Endodermal cell (in vitro differentiated cells): ENCODE results near the gene LAMP1. TPM values are rescaled to one million over a fixed set of nuclear protein-coding genes. Genes with fewer than 3 reads are reported as not detected.

ENCODE experiments used
- DNase-seq: peaks from one replicate; pipeline ENCODE4 v3.0.0-alpha.2; 2017
- H3K27ac ChIP-seq: 2 replicates; pipeline ENCODE4 v1.5.1; 2013; ENCODE audit warnings: mild to moderate bottlenecking, low read depth, low read length, moderate library complexity
- H3K27me3 ChIP-seq: 2 replicates; pipeline ENCODE4 v1.6.1; 2013; ENCODE audit warnings: mild to moderate bottlenecking, low read length, moderate library complexity; ENCODE audit not compliant: insufficient read depth, control insufficient read depth, poor library complexity, severe bottlenecking
- H3K36me3 ChIP-seq: 2 replicates; pipeline ENCODE4 v1.7.0; 2013; ENCODE audit warnings: mild to moderate bottlenecking, low read length, moderate library complexity; ENCODE audit not compliant: control insufficient read depth, insufficient read depth
- H3K4me1 ChIP-seq: one replicate; pipeline ENCODE4 v1.7.0; 2013; ENCODE audit warnings: low read length; ENCODE audit not compliant: control insufficient read depth, insufficient read depth
- H3K4me3 ChIP-seq: 2 replicates; pipeline ENCODE4 v1.5.1; 2013; ENCODE audit warnings: mild to moderate bottlenecking, low read length, moderate library complexity
- H3K9ac ChIP-seq: 2 replicates; pipeline ENCODE4 v1.6.1; 2013; ENCODE audit warnings: mild to moderate bottlenecking, low read length, moderate library complexity; ENCODE audit not compliant: poor library complexity, severe bottlenecking; ENCODE audit errors: extremely low read depth
- H3K9me3 ChIP-seq: 2 replicates; pipeline ENCODE4 v1.6.1; 2013; ENCODE audit warnings: mild to moderate bottlenecking, low read length, moderate library complexity; ENCODE audit not compliant: control insufficient read depth
- H3K27ac Mint-ChIP-seq: 2 replicates; pipeline ENCODE4 v1.8.0; 2020; ENCODE audit warnings: mixed read lengths
- H3K27me3 Mint-ChIP-seq: 2 replicates; pipeline ENCODE4 v1.8.0; 2021; ENCODE audit warnings: mild to moderate bottlenecking, mixed read lengths; ENCODE audit not compliant: insufficient read depth
- H3K36me3 Mint-ChIP-seq: 2 replicates; pipeline ENCODE4 v1.8.0; 2020; ENCODE audit warnings: low read depth, mixed read lengths
- H3K4me1 Mint-ChIP-seq: 2 replicates; pipeline ENCODE4 v1.8.0; 2020; ENCODE audit warnings: mixed read lengths
- H3K4me3 Mint-ChIP-seq: 2 replicates; pipeline ENCODE4 v1.8.0; 2020; ENCODE audit warnings: mild to moderate bottlenecking, moderate library complexity, mixed read lengths
- H3K9me3 Mint-ChIP-seq: 2 replicates; pipeline ENCODE4 v1.8.0; 2020; ENCODE audit warnings: mild to moderate bottlenecking, mixed read lengths
- CTCF ChIP-seq: fragments of 200-600 bp; sonication (generic); conservative IDR thresholded peaks from 2 replicates; pipeline ENCODE4 v1.5.0; 2021; ENCODE audit warnings: antibody characterized with exemption, mild to moderate bottlenecking
- WGBS, 2 experiments: methylation state at CpG; one replicate each; pipeline versions ENCODE4 v1.1.5 to v1.1.7; 2013; ENCODE audit warnings: missing lambda C conversion rate in 2 of 2, mixed read lengths in 1 of 2; ENCODE audit not compliant: insufficient coverage in 1 of 2, insufficient read length in 1 of 2; 5-methylcytosine and 5-hydroxymethylcytosine counted together
- total RNA-seq, 2 donors: library from RNA; stranded (reverse); fragmentation: NEBNext Ultra II Directional in 1 of 2; extraction: Animal tissue kit (Norgen Biotek cat#: 25700) in 1 of 2; gene quantifications; 2 replicates in 1 of 2; 3 replicates in 1 of 2; pipeline ENCODE4 v1.2.1, GENCODE V29; 2021

LAMP1 gene
- total RNA-seq, 2 donors from 2014 or later: 153 to 160 TPM

- Mint-ChIP-seq H3K4me1 (no peaks in the 10 kb centered on the region), H3K27me3 (no peaks in the 10 kb centered on the region), H3K9me3 (no peaks in the 10 kb centered on the region), H3K27ac (no peak overlapping the region), H3K4me3 (no peak overlapping the region), H3K36me3 (peaks cover 58% of the 10 kb centered on the region)
- H3K9ac ChIP-seq: no peak overlapping the region
- no peak overlapping the region for H3K4me3 ChIP-seq
- WGBS, 2 experiments: 95 to 97% methylated on average over 18 to 19 of the region's 19 CpGs
- no peaks in the 10 kb centered on the region for H3K4me1 ChIP-seq
- no peak overlapping the region for H3K27ac ChIP-seq
- peaks cover 72% of the 10 kb centered on the region for H3K36me3 ChIP-seq
- TF ChIP-seq CTCF: no peak
- H3K9me3 ChIP-seq: no peaks in the 10 kb centered on the region
- H3K27me3 ChIP-seq: no peaks in the 10 kb centered on the region
- no peak for DNase-seq
These were observed 23.3 kb downstream of the LAMP1 start for GRCh38 chr13:113320226-113320875.

- Histone ChIP-seq H3K9ac (no peak overlapping the region), H3K4me3 (no peak overlapping the region), H3K36me3 (peaks cover 72% of the 10 kb centered on the region), H3K27me3 (no peaks in the 10 kb centered on the region), H3K27ac (no peak overlapping the region), H3K9me3 (no peaks in the 10 kb centered on the region), H3K4me1 (no peaks in the 10 kb centered on the region)
- H3K4me3 Mint-ChIP-seq: no peak overlapping the region
- peak overlapping the region; percentile 48 for H3K27ac Mint-ChIP-seq
- peak; percentile 40 for DNase-seq
- no peaks in the 10 kb centered on the region for H3K4me1 Mint-ChIP-seq
- peaks cover 59% of the 10 kb centered on the region for H3K36me3 Mint-ChIP-seq
- WGBS, 2 experiments: 96 to 98% methylated on average over 11 to 22 of the region's 22 CpGs
- TF ChIP-seq CTCF: no peak
- H3K27me3 Mint-ChIP-seq: no peaks in the 10 kb centered on the region
- no peaks in the 10 kb centered on the region for H3K9me3 Mint-ChIP-seq
These were observed 24.5 kb downstream of the LAMP1 start for GRCh38 chr13:113321546-113321945.

DNA sequence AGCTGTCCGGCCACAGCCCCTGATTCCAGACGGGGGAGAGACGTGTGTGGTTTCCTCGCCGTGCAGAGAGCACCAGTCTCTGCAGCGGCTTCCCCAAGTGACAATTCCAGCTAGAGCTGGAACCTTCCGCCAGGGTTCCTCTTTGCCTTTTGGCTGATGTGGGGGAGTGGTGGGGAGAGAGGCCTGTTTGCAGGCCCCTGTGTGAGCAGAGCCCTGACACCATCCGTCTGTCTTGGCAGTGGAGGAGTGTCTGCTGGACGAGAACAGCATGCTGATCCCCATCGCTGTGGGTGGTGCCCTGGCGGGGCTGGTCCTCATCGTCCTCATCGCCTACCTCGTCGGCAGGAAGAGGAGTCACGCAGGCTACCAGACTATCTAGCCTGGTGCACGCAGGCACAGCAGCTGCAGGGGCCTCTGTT, 25.0 kb downstream of the LAMP1 start:
- H3K36me3 Mint-ChIP-seq: peaks cover 58% of the 10 kb centered on the region
- H3K4me1 Mint-ChIP-seq: no peaks in the 10 kb centered on the region
- Histone ChIP-seq H3K27me3 (no peaks in the 10 kb centered on the region), H3K9me3 (no peaks in the 10 kb centered on the region), H3K4me3 (no peak overlapping the region), H3K9ac (no peak overlapping the region), H3K27ac (no peak overlapping the region), H3K4me1 (no peaks in the 10 kb centered on the region), H3K36me3 (peaks cover 67% of the 10 kb centered on the region)
- no peak overlapping the region for H3K27ac Mint-ChIP-seq
- no peak for TF ChIP-seq CTCF
- peak; percentile 43 for DNase-seq
- H3K27me3 Mint-ChIP-seq: no peaks in the 10 kb centered on the region
- H3K9me3 Mint-ChIP-seq: no peaks in the 10 kb centered on the region
- H3K4me3 Mint-ChIP-seq: no peak overlapping the region
- 93 to 99% methylated on average over 12 to 17 of the region's 17 CpGs for WGBS, 2 experiments
